OCI-LY7 (cell line): ENCODE measurements around the gene GATM. TPM values are rescaled to one million over a fixed set of nuclear protein-coding genes. Genes with fewer than 3 reads are reported as not detected.

Source experiments
- BruUV-seq: library from RNA; stranded (reverse); fragments of 400-500 nt; replicated peaks from 2 replicates; lab custom pipeline; 2021; lab: Mats Ljungman, UMichigan
- CTCF ChIA-PET: fragments of 300-600 bp; sonication (Branson Sonifier 250); formaldehyde crosslinking; loops from one replicate; lab custom pipeline; 2022; ENCODE audit warnings: antibody characterized with exemption; ENCODE audit not compliant: unreplicated experiment; lab: Charles Lee
- POLR2A ChIA-PET: fragments of 300-600 bp; sonication (Branson Sonifier 250); formaldehyde crosslinking; loops from one replicate; lab custom pipeline; 2022; ENCODE audit warnings: antibody characterized with exemption; lab: Charles Lee
- DNase-seq: peaks from one replicate; pipeline ENCODE4 v3.0.0-alpha.2; 2015; ENCODE audit warnings: low spot score
- H2AFZ ChIP-seq: fragments of 200-600 bp; sonication (generic), shearing (Covaris generic); 2 replicates; pipeline ENCODE4 v1.6.1; 2014; ENCODE audit warnings: mild to moderate bottlenecking, antibody characterized with exemption, low read length, moderate library complexity
- H3K27ac ChIP-seq: fragments of 200-600 bp; sonication (generic); 2 replicates; pipeline ENCODE4 v1.5.1; 2014; ENCODE audit warnings: mixed run types, low read depth, mild to moderate bottlenecking, moderate library complexity, low read length, inconsistent platforms; ENCODE audit not compliant: poor library complexity, severe bottlenecking
- H3K36me3 ChIP-seq: fragments of 200-600 bp; sonication (generic); 2 replicates; pipeline ENCODE4 v1.6.1; 2014; ENCODE audit warnings: mild to moderate bottlenecking, antibody characterized with exemption, low read length, moderate library complexity, mixed read lengths; ENCODE audit not compliant: insufficient read depth
- H3K4me1 ChIP-seq: fragments of 200-600 bp; sonication (generic); 2 replicates; pipeline ENCODE4 v1.5.1; 2014; ENCODE audit warnings: mild to moderate bottlenecking, low read length; ENCODE audit not compliant: insufficient read depth, poor library complexity, severe bottlenecking
- H3K4me2 ChIP-seq: fragments of 200-600 bp; sonication (generic); 2 replicates; pipeline ENCODE4 v1.6.1; 2014; ENCODE audit warnings: mild to moderate bottlenecking, low read length
- H3K4me3 ChIP-seq: fragments of 200-600 bp; sonication (generic); 2 replicates; pipeline ENCODE4 v1.5.1; 2014; ENCODE audit warnings: mild to moderate bottlenecking, low read depth, low read length; ENCODE audit not compliant: poor library complexity, severe bottlenecking
- H3K79me2 ChIP-seq: fragments of 200-600 bp; sonication (generic); 2 replicates; pipeline ENCODE4 v1.6.1; 2016; ENCODE audit warnings: low read depth, mild to moderate bottlenecking, low read length, moderate library complexity, mixed read lengths; ENCODE audit not compliant: insufficient read depth
- H3K9me2 ChIP-seq: fragments of 200-600 bp; sonication (generic); 2 replicates; pipeline ENCODE4 v1.6.1; 2016; ENCODE audit warnings: mild to moderate bottlenecking, low read length, mixed read lengths; ENCODE audit not compliant: insufficient read depth
- H3K9me3 ChIP-seq: fragments of 200-600 bp; sonication (generic); 2 replicates; pipeline ENCODE4 v1.6.1; 2014; ENCODE audit warnings: mild to moderate bottlenecking, mixed run types, low read length, mixed read lengths
- H4K20me1 ChIP-seq: fragments of 200-600 bp; sonication (generic); 2 replicates; pipeline ENCODE4 v1.6.1; 2014; ENCODE audit warnings: mild to moderate bottlenecking, antibody characterized with exemption, low read length, moderate library complexity, mixed read lengths; ENCODE audit not compliant: insufficient read depth
- EZH2phosphoT487 ChIP-seq: fragments of 200-600 bp; sonication (generic); IDR thresholded peaks from 2 replicates; pipeline ENCODE4 v1.6.1; 2018; ENCODE audit warnings: low read depth, borderline replicate concordance, mild to moderate bottlenecking, mixed run types, antibody characterized with exemption, low read length, moderate library complexity, mixed read lengths
- intact Hi-C: fragments of 100-400 bp; cut with micrococcal nuclease; formaldehyde crosslinking; loops from one replicate; pipeline ENCODE4 v1.10.0; 2022; ENCODE audit not compliant: unreplicated experiment
- total RNA-seq, 2 experiments: library from RNA; depleted of rRNA in 1 of 2; stranded (reverse); fragments of >200 nt in 1 of 2; shearing (Covaris generic) in 1 of 2; gene quantifications; 2 replicates each; pipeline ENCODE4 v1.2.3, GENCODE V29; 2014 to 2022
- TF ChIP-seq, protein P1 (sequence below): fragments of 200-600 bp; sonication (generic); conservative IDR thresholded peaks from 2 replicates; pipeline ENCODE4 v1.5.1; 2014; ENCODE audit warnings: mild to moderate bottlenecking, antibody characterized with exemption, low read length, moderate library complexity, mixed read lengths

The GATM gene
- total RNA-seq, 2 experiments from 2014 or later: 1.3 to 2.7 TPM

- intact Hi-C loops: no loop called here
- Histone ChIP-seq H3K9me3 (no peaks in the 10 kb centered on the region), H3K79me2 (no peaks in the 10 kb centered on the region), H3K36me3 (no peaks in the 10 kb centered on the region), H3K4me2 (no peak overlapping the region), H4K20me1 (no peaks in the 10 kb centered on the region), H3K9me2 (no peaks in the 10 kb centered on the region), H3K4me3 (no peak overlapping the region), H3K4me1 (no peaks in the 10 kb centered on the region), H2AFZ (no peak overlapping the region), H3K27ac (no peak overlapping the region)
- no peak for TF ChIP-seq EZH2phosphoT487
- POLR2A ChIA-PET: no interaction called here
- BruUV-seq: no TSS peak
- no peak for DNase-seq
- CTCF ChIA-PET: no interaction called here
Observed at GRCh38 chr15:45347989-45348388, 30.4 kb downstream of the GATM start.

- TF ChIP-seq, protein P1, sequence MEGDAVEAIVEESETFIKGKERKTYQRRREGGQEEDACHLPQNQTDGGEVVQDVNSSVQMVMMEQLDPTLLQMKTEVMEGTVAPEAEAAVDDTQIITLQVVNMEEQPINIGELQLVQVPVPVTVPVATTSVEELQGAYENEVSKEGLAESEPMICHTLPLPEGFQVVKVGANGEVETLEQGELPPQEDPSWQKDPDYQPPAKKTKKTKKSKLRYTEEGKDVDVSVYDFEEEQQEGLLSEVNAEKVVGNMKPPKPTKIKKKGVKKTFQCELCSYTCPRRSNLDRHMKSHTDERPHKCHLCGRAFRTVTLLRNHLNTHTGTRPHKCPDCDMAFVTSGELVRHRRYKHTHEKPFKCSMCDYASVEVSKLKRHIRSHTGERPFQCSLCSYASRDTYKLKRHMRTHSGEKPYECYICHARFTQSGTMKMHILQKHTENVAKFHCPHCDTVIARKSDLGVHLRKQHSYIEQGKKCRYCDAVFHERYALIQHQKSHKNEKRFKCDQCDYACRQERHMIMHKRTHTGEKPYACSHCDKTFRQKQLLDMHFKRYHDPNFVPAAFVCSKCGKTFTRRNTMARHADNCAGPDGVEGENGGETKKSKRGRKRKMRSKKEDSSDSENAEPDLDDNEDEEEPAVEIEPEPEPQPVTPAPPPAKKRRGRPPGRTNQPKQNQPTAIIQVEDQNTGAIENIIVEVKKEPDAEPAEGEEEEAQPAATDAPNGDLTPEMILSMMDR: no peak
- TF ChIP-seq EZH2phosphoT487: no peak
- no TSS peak for BruUV-seq
- Histone ChIP-seq H3K9me2 (no peaks in the 10 kb centered on the region), H4K20me1 (no peaks in the 10 kb centered on the region), H3K79me2 (no peaks in the 10 kb centered on the region), H3K36me3 (no peaks in the 10 kb centered on the region), H3K4me3 (no peak overlapping the region), H3K27ac (no peak overlapping the region), H3K4me2 (no peak overlapping the region), H3K4me1 (no peaks in the 10 kb centered on the region), H3K9me3 (no peaks in the 10 kb centered on the region), H2AFZ (no peak overlapping the region)
- no peak for DNase-seq
- CTCF ChIA-PET: no interaction called here
- intact Hi-C loops: no loop called here
- POLR2A ChIA-PET: no interaction called here
Observed at GRCh38 chr15:45347033-45347432, 31.3 kb downstream of the GATM start.

- no peak overlapping the region for H3K4me3 ChIP-seq
- no peaks in the 10 kb centered on the region for H3K9me2 ChIP-seq
- no peak overlapping the region for H3K27ac ChIP-seq
- TF ChIP-seq EZH2phosphoT487: no peak
- TF ChIP-seq, protein P1: no peak
- no peaks in the 10 kb centered on the region for H3K79me2 ChIP-seq
- H3K4me1 ChIP-seq: no peaks in the 10 kb centered on the region
- no peak overlapping the region for H2AFZ ChIP-seq
- intact Hi-C loops: no loop called here
- H3K4me2 ChIP-seq: no peak overlapping the region
- CTCF ChIA-PET: no interaction called here
- POLR2A ChIA-PET: no interaction called here
- no peaks in the 10 kb centered on the region for H4K20me1 ChIP-seq
- DNase-seq: no peak
- H3K9me3 ChIP-seq: no peaks in the 10 kb centered on the region
- BruUV-seq: no TSS peak
- no peaks in the 10 kb centered on the region for H3K36me3 ChIP-seq
Observed at GRCh38 chr15:45346381-45346780, 32.0 kb downstream of the GATM start.
